ENCODE data around the gene LRP1B.
"Not testable (repeated sequence)": the region's sequence is repeated elsewhere in the genome, so short reads cannot be mapped to it uniquely, and the experiment has no call there.

LRP1B gene

DNA sequence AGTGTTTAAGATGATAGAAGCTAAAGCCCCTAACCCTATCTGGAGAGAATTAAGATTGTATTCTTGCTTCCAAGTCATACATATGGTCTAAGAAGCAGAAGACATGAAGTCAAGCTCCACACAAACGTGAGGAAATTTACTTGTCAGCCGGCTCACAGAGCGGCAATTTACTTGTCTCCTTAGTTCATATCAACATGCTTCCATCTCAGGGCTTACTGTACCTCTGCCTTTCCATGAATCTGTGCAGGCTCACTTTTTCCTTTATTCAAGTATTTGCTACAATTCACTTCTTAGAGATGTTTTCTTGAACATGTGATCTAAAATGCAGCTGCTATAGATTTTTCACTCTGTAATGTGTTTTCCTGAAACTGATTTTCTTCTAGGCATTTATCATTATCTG lies 1386.4 kb downstream of the LRP1B start:
- DNase-seq (ENCODE audit: low spot score) (no peak), FAIRE-seq (no peak)

DNA sequence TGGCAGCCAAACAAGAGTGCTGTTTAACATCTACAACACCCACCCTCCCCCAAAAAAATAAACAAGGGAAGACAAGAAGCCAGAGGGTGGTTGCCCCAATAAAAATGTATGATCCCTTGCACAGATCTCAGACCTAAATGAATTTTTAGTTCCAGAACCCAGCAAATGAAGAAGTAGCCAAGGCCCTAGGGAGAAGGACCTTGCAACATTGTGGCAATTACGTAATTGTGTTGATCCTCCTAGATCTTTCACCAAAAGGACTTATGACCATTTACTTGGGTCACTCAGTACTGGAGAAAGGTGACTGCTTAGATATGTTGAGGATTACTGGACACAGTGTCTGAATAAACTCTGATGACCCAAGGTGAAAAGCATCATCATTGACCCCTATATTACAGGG lies 1393.8 kb downstream of the LRP1B start:
- FAIRE-seq (no peak), DNase-seq (ENCODE audit: low spot score) (no peak)

- no peak for DNase-seq (ENCODE audit: low spot score)
- no peak for FAIRE-seq
Observed at GRCh38 chr2:140734992-140735391, 1395.8 kb downstream of the LRP1B start.

- FAIRE-seq (no peak), DNase-seq (ENCODE audit: low spot score) (no peak)
Observed at GRCh38 chr2:140718999-140719398, 1411.8 kb downstream of the LRP1B start.

DNA sequence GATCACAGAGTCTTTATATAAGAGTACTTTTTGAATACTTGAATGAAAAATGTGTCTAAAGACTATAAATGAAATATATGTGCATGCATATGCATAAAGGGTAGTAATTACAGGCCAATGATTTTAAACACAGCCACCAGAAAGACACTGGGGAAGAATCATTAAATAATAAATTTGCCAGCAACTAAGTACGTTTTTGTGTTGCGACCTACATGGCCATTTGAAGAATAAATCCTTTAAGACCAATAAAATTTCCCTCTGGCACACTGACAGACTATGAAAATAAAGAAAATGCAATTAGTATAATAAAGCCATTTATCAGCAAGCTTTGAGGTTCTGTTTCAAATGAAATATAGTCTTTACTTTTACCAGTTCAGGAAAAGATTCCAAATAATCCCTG lies 1413.3 kb downstream of the LRP1B start:
- FAIRE-seq (no peak), DNase-seq (ENCODE audit: low spot score) (no peak)

- DNase-seq (ENCODE audit: low spot score) (no peak), FAIRE-seq (no peak)
Observed at GRCh38 chr2:140714586-140714985, 1416.2 kb downstream of the LRP1B start.

DNA sequence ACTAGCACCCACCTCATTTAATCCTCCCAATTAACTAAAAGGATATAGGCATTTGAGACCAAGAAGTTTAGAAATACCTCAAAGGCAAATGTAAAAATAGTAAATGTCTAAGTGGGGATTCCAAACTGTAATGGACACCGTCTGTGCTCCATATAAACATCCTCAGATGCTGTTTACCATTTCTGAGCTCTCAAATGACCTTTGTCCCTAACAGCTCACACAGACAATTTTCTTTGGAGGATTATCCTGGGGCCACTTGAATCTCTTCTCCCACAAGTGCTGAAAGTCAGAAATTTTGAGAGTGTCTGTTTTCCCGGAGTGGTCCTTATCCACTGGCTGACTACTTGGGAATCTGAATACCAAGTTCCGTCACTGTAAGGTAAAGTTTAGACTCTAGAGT lies 1418.9 kb downstream of the LRP1B start:
- FAIRE-seq (no peak), DNase-seq (ENCODE audit: low spot score) (no peak)

DNA sequence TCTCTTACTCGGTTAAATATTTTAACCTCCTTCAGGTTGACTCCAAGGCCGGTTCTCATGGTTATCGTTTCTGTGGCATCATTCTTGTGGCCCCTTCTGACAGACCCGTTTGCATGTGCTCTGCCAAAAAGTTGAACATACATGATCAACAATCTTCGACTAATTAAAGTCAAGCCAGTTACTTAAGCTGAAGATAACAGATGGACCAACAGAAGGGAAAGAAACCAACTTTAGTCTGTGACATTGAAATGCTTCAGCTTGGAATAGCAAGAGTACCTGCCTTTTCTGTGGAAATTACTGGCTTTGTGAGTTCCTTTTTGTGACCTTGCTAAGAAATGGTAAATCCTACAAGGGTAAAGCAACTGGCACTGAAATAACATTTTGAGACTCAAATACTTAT lies 1429.1 kb downstream of the LRP1B start:
- no peak for DNase-seq (ENCODE audit: low spot score)
- FAIRE-seq: no peak

- FAIRE-seq (no peak), DNase-seq (ENCODE audit: low spot score) (no peak)
Observed at GRCh38 chr2:140698636-140699035, 1432.2 kb downstream of the LRP1B start.

GRCh38 chr2:140696449-140696848 lies 1434.4 kb downstream of the LRP1B start:
- FAIRE-seq (no peak), DNase-seq (ENCODE audit: low spot score) (no peak)

GRCh38 chr2:140695155-140695554 lies 1435.7 kb downstream of the LRP1B start:
- DNase-seq (ENCODE audit: low spot score): no peak
- FAIRE-seq: no peak

DNA sequence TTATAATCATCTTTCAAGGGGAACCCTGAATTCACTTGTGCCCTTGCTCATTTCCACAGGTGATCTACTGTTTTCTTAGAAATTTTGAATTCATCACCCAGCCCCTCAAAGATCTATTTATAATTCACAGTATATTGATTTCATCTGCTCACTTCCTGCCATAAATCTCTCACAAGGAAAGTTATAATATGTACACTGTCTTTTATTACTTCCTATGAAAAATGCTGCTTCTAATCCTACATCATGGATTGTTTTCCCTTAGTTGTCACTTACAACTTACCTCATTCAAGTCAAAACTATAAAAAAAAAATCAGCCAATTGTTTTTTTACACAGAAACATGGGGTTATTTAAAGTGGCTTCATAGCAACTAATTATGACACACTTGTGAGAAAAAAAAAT lies 1443.0 kb downstream of the LRP1B start:
- no peak for FAIRE-seq

DNA sequence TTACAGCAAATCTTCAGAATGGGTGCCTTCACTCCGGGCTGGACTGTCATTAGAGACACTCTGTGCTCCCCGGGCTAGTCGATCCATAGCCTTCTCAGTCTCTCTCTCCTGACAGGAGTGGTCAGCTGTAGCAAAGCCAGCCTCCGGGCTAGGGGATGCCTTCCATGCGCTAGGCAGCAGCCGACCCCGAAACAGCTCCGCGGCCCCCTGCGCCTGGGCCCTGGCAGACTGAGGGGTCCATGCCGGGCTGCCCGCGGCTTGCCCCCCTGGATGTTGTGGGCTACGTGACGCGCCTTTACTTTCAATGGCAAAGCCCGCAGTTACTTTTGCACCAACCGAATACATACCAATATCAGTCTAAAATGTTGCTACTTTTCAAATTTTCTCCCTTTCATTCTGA lies 1447.2 kb downstream of the LRP1B start:
- DNase-seq (ENCODE audit: low spot score) (no peak), FAIRE-seq (no peak)

More for the DNA sequence above, 1443.0 kb downstream of the LRP1B start:
- DNase-seq (ENCODE audit: low spot score): no peak

DNA sequence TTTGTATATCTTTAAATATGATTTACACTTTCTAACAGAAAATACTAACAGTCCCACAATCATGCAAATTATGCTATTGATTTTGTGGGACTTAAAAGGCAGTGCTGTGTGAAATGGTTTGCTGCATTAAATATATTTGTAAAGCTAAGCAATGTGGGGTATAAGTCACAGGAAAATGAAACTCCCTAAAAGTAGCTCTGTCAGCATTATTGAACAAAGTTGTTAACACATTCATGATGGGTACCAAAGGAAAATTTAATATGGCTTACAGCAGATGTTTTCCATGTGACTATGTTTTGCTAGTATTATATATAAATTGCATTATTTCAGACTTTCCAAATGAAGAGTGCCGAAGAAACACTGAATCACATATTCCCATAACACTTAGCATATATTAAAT lies 1450.0 kb downstream of the LRP1B start:
- FAIRE-seq (no peak), DNase-seq (ENCODE audit: low spot score) (no peak)

DNA sequence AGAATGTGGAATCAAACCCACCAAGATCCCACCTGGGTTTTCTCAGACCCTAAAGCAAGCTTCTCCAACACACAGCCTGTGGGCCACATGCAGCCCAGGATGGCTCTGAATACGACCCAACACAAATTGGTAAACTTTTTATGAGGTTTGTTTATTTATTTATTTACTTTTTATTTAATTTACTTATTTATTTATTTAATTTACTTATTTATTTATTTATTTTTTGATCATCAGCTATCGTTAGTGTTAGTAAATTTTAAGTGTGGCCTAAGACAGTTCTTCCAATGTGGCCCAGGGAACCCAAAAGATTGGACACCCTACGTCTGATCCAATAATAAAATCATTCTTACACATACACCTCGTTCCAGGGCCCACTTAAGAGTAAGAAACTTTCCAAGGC lies 1451.1 kb downstream of the LRP1B start:
- FAIRE-seq (no peak), DNase-seq (ENCODE audit: low spot score) (no peak)

DNA sequence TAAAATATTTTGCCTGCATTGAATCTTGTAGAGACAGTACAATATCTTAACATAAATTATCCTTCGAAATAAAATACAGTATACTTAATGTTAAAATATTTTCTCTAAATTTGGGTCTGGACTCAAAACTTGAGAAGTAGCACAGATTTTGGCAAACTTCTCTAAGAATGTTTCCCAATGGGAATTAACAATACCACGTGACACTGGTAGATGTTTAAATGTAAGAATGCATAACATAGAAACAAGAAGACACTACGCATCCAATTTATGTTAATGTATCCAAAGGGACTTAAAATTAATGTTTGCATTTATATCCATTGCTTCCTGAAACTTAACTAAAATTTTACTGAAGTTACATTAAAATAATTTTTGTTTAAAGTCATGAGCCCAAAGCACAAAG lies 1460.9 kb downstream of the LRP1B start:
- FAIRE-seq (no peak), DNase-seq (ENCODE audit: low spot score) (no peak)

DNA sequence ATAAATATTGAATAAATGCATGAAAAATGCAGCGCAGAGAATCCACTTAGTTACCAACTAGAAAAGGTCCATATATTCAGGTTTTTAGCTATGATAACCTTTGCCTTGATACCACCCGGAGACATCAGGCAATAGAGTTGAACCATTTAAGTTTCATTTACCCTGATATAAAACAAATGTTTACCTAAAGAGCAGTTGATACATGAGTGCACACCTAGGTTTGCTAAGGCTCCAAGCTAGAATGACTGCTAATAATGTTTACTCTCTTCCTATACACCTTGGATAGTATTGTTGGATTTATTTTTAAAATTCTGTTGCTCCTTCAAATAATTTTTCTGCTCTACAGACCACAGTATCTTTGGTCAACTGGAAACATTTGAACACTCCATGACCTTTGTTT lies 1463.6 kb downstream of the LRP1B start:
- FAIRE-seq (no peak), DNase-seq (ENCODE audit: low spot score) (no peak)

DNA sequence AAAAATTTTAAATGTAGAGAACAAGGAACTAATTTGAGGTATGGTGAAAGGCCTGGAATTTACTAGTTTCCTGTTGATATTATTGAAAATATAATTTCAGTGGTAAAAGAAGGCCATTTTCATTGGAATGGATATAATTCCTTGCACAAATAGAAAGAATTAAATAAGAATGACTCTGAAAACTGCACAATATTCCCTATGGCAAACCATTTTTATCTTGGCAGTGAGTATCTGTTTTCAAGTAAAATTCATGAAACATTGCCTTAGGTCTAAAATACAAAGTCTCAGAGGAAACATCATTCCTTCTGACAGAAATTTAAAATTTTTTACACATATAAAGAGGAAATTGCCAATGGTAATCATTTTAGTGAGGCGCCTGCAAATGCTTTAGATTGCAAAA lies 1468.3 kb downstream of the LRP1B start:
- FAIRE-seq: no peak
- DNase-seq (ENCODE audit: low spot score): no peak

DNA sequence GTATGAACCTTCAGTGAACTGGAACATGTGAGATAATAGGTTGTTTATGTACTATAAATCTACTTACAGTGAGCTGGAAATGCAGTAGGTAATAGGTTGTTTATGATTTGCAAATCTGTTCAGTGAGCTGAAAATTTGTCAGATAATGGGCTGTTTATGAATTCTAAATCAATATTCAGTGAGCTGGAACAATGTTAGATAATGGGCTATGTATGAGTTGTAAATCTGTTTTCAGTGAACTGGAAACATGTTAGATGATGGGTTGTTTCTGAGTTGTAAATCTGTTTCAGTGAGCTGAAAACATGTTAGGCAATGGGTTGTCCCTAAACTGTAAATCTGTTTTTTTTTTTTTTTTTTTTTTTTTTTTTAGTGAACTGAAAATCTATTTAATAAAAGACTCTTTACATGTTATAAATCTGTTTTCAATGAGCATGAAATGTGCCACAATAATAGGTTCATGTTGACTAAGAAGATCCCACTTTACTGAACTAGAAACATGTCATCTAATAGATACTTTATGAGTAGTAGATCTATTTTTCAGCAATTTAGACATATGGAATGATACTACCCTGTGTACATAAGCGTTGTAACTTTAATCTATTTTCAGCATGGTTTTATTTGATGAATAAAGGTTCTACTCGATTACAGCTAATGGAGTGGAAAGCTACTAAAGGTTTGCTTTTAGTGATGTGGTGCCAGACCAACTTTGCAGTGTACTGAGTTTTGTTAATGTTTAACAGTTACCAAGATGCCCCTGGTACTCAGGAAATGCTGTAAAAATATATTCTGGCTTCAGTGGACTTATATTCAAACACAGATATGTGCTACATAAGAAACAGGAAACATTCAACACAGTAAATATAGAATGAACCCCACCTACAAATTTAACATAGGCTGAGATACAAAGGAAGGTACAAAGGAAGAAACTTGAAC lies 1471.8 kb downstream of the LRP1B start:
- FAIRE-seq: peak; percentile 90
- DNase-seq (ENCODE audit: low spot score): peak; percentile 13

- FAIRE-seq: peak; percentile 81
- DNase-seq (ENCODE audit: low spot score): no peak
Observed at GRCh38 chr2:140657657-140658056, 1473.2 kb downstream of the LRP1B start.

DNA sequence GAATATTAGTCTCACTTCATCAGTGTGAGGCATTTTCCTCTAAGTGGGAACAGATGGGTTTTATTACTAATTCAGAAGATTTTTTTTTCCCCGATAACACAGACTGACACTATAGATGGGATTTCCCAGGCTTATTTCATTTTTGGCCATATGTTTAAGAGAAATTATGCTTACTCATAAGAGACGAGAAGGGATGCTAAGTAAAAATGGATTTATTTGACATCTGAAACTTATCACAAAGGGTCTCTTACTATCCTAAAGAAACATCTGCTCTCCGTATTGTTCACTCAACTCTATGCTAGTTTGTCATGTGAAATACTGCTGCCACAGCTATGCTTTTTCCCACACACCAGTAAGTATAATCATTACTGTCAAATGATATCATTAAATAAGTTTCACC lies 1476.3 kb downstream of the LRP1B start:
- no peak for FAIRE-seq
- DNase-seq (ENCODE audit: low spot score): no peak

- peak; percentile 20 for DNase-seq (ENCODE audit: low spot score)
- no peak for FAIRE-seq
Observed at GRCh38 chr2:140650825-140651224, 1480.0 kb downstream of the LRP1B start.

GRCh38 chr2:140650134-140650533 lies 1480.7 kb downstream of the LRP1B start:
- not testable (repeated sequence) for DNase-seq (ENCODE audit: low spot score)
- peak; percentile 15 for FAIRE-seq
